Type B pancreatic cell (in vitro differentiated cells): ENCODE measurements around the gene OVCH1. TPM values are rescaled to one million over a fixed set of nuclear protein-coding genes. Genes with fewer than 3 reads are reported as not detected.

Experiments used
- DNase-seq: peaks from one replicate; pipeline ENCODE4 v3.0.0; 2021; ENCODE audit warnings: mixed read lengths; ENCODE audit not compliant: unreplicated experiment; ENCODE audit errors: extremely low spot score
- H3K27ac Mint-ChIP-seq: 2 replicates; pipeline ENCODE4 v1.8.0; 2021; ENCODE audit warnings: mild to moderate bottlenecking, mixed read lengths
- H3K27me3 Mint-ChIP-seq: 2 replicates; pipeline ENCODE4 v1.8.0; 2021; ENCODE audit warnings: mixed read lengths
- H3K36me3 Mint-ChIP-seq: 2 replicates; pipeline ENCODE4 v1.8.0; 2021; ENCODE audit warnings: mixed read lengths
- H3K4me1 Mint-ChIP-seq: one replicate; pipeline ENCODE4 v1.8.0; 2021; ENCODE audit warnings: mixed read lengths; ENCODE audit not compliant: unreplicated experiment
- H3K4me3 Mint-ChIP-seq: 2 replicates; pipeline ENCODE4 v1.8.0; 2021; ENCODE audit warnings: mild to moderate bottlenecking, mixed read lengths
- H3K9me3 Mint-ChIP-seq: 2 replicates; pipeline ENCODE4 v1.8.0; 2021; ENCODE audit warnings: mixed read lengths
- CTCF ChIP-seq: fragments of 200-600 bp; sonication (generic); conservative IDR thresholded peaks from 2 replicates; pipeline ENCODE4 v1.5.0; 2021; ENCODE audit warnings: antibody characterized with exemption, mild to moderate bottlenecking
- total RNA-seq: library from RNA; stranded (reverse); gene quantifications from 2 replicates; pipeline ENCODE4 v1.2.1, GENCODE V29; 2021; ENCODE audit warnings: low replicate concordance

Gene OVCH1
- total RNA-seq, 1 donor from 2014 or later: 1.0 TPM

GRCh38 chr12:29499235-29499634, 1.7 kb upstream of the OVCH1 start:
- no peak overlapping the region for H3K27ac Mint-ChIP-seq
- no peaks in the 10 kb centered on the region for H3K27me3 Mint-ChIP-seq
- no peaks in the 10 kb centered on the region for H3K9me3 Mint-ChIP-seq
- no peak overlapping the region for H3K4me3 Mint-ChIP-seq
- no peak for TF ChIP-seq CTCF
- H3K4me1 Mint-ChIP-seq: no peaks in the 10 kb centered on the region
- no peak for DNase-seq
- peaks cover 16% of the 10 kb centered on the region for H3K36me3 Mint-ChIP-seq

DNA sequence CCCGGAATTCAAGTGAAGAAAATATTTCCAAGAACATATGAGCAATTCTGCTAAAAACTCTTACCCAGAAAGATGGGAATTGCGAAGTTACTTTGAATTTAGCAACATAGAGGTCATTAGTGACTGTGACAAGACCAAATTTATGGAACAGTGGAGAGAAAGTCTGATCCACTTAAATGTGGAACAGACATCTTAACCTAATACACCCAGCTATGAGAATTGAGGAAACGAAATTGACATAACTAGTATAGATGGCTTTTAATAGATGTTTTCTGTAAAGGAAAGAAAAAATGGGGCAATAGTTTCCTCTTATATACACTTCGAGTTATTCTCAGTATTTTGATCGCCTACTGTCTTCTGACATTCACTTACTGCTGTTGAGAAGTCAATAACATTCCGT, 4.6 kb downstream of the OVCH1 start:
- H3K36me3 Mint-ChIP-seq: peaks cover 13% of the 10 kb centered on the region

DNA sequence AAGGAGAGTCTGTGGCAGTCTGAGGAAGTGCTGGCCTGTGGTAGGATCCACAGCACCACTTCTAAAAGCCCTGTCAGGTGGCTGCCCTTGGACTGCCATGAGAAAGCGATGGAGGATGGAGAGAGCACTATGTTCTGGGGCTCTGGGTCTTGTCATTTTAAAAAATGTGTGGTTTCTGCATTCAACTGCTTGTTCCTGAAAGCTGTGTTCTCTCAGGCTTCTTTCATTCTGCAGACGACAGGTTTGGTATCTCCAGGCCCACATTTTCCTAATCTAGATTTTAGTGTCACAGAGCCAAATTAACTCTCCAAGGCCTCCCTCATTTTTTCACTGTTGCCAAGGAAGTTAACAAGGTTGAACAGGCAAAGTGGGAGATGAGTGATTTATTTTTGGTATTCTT, 10.5 kb downstream of the OVCH1 start:
- Mint-ChIP-seq H3K4me1 (no peaks in the 10 kb centered on the region), H3K4me3 (no peak overlapping the region), H3K9me3 (no peaks in the 10 kb centered on the region), H3K27me3 (no peaks in the 10 kb centered on the region), H3K36me3 (peaks cover 7% of the 10 kb centered on the region), H3K27ac (no peak overlapping the region)
- no peak for DNase-seq
- TF ChIP-seq CTCF: no peak

More for the DNA sequence above, 4.6 kb downstream of the OVCH1 start:
- no peak for TF ChIP-seq CTCF
- no peak overlapping the region for H3K4me3 Mint-ChIP-seq
- H3K4me1 Mint-ChIP-seq: no peaks in the 10 kb centered on the region
- no peak for DNase-seq
- no peaks in the 10 kb centered on the region for H3K27me3 Mint-ChIP-seq
- H3K27ac Mint-ChIP-seq: no peak overlapping the region
- no peaks in the 10 kb centered on the region for H3K9me3 Mint-ChIP-seq

GRCh38 chr12:29463198-29463597, 34.3 kb downstream of the OVCH1 start:
- TF ChIP-seq CTCF: no peak

DNA sequence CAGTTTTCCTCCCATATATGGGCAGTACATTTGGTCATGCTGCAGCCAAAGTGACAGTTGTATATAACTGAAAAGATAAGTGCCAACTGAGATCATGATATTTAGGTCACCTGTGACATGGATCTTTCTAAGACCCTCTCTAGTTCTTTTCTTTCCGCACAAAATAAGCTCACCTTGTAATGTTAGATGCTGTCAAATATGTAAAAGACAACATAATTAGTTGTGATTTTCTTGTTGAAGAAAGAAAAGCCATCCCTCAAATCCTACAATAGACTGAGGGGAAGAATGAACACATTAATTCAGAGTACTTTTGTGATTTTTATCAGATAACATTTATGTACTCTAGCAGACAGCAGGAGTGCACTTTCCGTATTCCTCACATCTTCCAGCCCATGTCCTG, 37.4 kb downstream of the OVCH1 start:
- no peak for DNase-seq
- TF ChIP-seq CTCF: no peak
- H3K27ac Mint-ChIP-seq: no peak overlapping the region
- H3K27me3 Mint-ChIP-seq: no peaks in the 10 kb centered on the region
- H3K4me3 Mint-ChIP-seq: no peak overlapping the region
- peaks cover 11% of the 10 kb centered on the region for H3K36me3 Mint-ChIP-seq
- no peaks in the 10 kb centered on the region for H3K9me3 Mint-ChIP-seq
- H3K4me1 Mint-ChIP-seq: no peaks in the 10 kb centered on the region

More at GRCh38 chr12:29463198-29463597, 34.3 kb downstream of the OVCH1 start:
- H3K27ac Mint-ChIP-seq: no peak overlapping the region
- H3K9me3 Mint-ChIP-seq: peaks cover 5% of the 10 kb centered on the region
- no peak for DNase-seq
- H3K4me1 Mint-ChIP-seq: no peaks in the 10 kb centered on the region
- H3K27me3 Mint-ChIP-seq: no peaks in the 10 kb centered on the region
- no peak overlapping the region for H3K4me3 Mint-ChIP-seq
- H3K36me3 Mint-ChIP-seq: peaks cover 14% of the 10 kb centered on the region

DNA sequence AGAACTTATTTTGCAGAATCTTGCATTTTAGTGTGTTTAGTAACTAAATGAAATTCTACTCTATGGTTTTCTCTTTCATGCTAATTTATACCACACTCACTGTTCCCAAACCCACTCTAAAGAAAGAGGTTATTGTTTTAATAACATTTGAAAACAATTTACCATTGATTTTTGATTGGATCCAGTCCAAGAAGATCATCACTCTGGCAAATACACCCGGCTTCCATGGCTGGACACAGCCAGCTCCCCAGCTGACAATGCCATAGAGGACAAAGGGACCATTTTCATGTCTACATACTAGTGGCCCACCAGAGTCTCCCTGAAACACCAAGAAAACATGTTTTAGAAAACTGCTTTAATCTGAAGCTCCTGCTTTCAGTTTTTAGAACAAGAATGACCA, 42.4 kb downstream of the OVCH1 start:
- no peak for TF ChIP-seq CTCF
- H3K27ac Mint-ChIP-seq: no peak overlapping the region
- no peaks in the 10 kb centered on the region for H3K4me1 Mint-ChIP-seq
- H3K4me3 Mint-ChIP-seq: no peak overlapping the region
- peaks cover 6% of the 10 kb centered on the region for H3K36me3 Mint-ChIP-seq
- H3K27me3 Mint-ChIP-seq: peaks cover 4% of the 10 kb centered on the region
- DNase-seq: no peak
- no peaks in the 10 kb centered on the region for H3K9me3 Mint-ChIP-seq
